Epithelial cell of prostate (primary cell): ENCODE measurements around the gene NOTCH4.
A peak's percentile ranks its signal among the peaks of the same experiment; 100 is the strongest.

Source experiments
- DNase-seq: peaks from one replicate; pipeline ENCODE4 v3.0.0-alpha.2; 2011; ENCODE audit warnings: low read depth, low spot score
- H3K27ac ChIP-seq: fragments of 450-650 bp; 2 replicates; pipeline ENCODE4 v1.5.1; 2017; ENCODE audit warnings: mild to moderate bottlenecking

Gene NOTCH4

GRCh38 chr6:32168807-32169591 is 54.9 kb downstream of the NOTCH4 start:
- DNase-seq = no peak
- no peak overlapping the region for H3K27ac ChIP-seq

GRCh38 chr6:32168350-32168749 is 55.5 kb downstream of the NOTCH4 start:
- no peak for DNase-seq
- no peak overlapping the region for H3K27ac ChIP-seq

DNA sequence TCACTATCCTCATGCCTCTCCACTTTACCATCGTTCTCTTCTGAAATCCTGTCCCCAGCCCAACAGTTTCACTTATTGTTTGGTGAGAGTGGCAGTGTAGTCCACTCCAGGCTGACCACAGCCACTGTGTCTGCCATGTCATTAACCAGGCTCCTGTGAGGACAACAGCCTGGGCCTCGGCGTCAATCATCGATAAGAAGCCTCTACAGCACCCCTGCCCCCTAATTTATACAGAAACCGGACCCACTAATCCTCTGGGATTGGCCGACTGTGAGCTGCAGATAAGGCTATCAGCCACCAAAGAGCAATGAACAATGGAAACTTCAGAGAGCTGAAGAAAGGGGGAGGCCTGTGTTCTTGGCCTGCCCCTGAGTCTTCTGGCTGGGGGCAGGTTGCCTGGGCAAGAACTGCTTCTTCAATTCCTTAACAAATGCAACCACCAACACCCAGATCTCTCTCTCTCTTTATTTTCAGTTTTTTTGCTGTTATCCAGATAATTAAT is 56.1 kb downstream of the NOTCH4 start:
- no peak for DNase-seq
- H3K27ac ChIP-seq = no peak overlapping the region

- H3K27ac ChIP-seq = no peak overlapping the region
- no peak for DNase-seq
Observed at GRCh38 chr6:32167154-32167760, 56.6 kb downstream of the NOTCH4 start.

DNA sequence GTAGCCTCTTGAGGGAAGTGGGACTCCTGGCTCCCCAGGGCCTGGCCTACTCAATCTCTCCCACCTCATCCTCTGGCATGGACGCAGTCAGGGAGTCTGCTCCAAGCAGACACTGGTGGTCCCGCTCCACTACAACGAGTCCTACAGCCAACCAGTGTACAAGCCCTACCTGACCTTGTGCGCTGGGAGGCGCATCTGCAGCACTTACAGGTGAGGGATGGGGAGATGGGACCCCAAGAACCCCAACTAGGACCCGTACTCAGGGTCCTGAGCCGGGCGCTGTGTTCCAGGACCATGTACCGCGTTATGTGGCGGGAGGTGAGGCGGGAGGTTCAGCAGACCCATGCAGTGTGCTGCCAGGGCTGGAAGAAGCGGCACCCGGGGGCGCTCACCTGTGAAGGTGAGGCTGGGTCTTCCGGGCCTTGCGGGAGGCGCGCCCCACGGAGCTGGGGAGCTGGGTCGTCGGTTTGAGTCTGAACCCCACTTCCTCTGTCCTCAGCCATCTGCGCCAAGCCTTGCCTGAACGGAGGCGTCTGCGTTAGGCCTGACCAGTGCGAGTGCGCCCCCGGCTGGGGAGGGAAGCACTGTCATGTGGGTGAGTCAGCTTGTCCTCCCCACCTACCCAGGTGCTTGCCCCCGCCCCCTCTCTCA is 57.3 kb downstream of the NOTCH4 start:
- no peak overlapping the region for H3K27ac ChIP-seq
- DNase-seq = no peak

DNA sequence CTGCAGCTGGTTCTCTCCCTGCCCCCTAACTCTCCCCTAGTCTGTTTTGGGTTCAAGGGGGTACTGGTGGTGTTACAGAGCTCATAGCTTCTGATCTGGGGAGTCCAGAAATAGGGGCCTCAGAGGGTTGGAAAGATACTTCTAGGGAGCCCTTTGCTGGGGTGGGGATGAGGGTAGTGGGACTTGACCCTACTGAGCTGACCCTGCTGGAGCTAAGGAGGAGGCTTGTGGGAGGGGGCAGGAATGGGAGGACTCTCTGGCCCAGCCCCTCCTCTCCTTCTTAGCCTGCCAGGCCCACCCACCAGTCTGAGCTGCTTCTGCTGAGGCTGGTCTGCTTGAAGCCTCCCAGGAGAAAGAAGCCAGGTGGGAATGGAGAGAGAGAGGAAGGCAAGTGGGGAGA is 59.6 kb downstream of the NOTCH4 start, which contains the start of gene EGFL8:
EGFL8 (plus strand) TSS at position 301 of the 400 bp plus-strand sequence. CDS start 1,571 bp downstream, outside the sequence.
- H3K27ac ChIP-seq = no peak within 1 kb of the TSS

GRCh38 chr6:32163559-32164258 is 60.2 kb downstream of the NOTCH4 start:
- no peak overlapping the region for H3K27ac ChIP-seq
- DNase-seq = no peak

More for the DNA sequence above, 59.6 kb downstream of the NOTCH4 start, which contains the start of gene EGFL8:
- no peak for DNase-seq

- no peak overlapping the region for H3K27ac ChIP-seq
- no peak for DNase-seq
Observed at GRCh38 chr6:32158052-32158451, 65.8 kb downstream of the NOTCH4 start.

DNA sequence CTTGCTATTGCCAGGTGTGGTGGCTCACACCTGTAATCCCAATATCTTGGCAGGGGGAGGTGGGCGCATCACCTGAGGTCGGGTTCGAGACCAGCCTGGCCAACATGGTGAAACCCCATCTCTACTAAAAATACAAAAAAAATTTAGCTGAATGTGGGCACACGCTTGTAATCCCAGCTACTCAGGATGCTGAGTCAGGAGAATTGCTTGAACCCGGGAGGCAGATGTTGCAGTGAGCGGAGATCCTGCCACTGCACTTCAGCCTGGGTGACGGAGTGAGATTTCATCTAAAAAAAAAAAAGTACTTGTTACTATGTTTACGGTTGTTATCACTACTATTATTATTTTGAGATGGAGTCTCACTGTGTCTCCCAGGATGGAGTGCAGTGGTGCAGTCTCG is 67.0 kb downstream of the NOTCH4 start:
- no peak for DNase-seq

DNA sequence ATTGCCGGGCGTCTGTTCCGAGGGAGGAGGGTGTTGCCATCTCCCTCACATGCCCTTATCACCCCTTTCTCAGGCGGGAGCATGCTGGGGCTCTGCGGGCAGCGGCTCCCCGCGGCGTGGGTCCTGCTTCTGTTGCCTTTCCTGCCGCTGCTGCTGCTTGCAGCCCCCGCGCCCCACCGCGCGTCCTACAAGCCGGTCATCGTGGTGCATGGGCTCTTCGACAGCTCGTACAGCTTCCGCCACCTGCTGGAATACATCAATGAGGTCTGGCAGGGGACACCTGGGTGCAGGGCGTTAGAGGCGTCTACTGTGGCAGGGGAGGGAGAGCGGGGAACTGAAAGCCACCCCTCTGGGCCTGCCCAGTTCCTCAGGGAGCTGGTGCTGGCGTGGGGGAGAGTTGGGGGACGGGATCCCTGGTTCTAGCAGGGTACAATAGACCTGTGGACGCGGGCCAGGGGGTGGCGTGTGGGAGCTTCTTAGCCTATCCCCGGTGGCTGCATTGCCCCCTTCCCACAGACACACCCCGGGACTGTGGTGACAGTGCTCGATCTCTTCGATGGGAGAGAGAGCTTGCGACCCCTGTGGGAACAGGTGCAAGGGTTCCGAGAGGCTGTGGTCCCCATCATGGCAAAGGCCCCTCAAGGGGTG is 69.2 kb downstream of the NOTCH4 start:
- peak overlapping the region; percentile 58 for H3K27ac ChIP-seq
- no peak for DNase-seq

More for the DNA sequence above, 67.0 kb downstream of the NOTCH4 start:
- no peak overlapping the region for H3K27ac ChIP-seq

DNA sequence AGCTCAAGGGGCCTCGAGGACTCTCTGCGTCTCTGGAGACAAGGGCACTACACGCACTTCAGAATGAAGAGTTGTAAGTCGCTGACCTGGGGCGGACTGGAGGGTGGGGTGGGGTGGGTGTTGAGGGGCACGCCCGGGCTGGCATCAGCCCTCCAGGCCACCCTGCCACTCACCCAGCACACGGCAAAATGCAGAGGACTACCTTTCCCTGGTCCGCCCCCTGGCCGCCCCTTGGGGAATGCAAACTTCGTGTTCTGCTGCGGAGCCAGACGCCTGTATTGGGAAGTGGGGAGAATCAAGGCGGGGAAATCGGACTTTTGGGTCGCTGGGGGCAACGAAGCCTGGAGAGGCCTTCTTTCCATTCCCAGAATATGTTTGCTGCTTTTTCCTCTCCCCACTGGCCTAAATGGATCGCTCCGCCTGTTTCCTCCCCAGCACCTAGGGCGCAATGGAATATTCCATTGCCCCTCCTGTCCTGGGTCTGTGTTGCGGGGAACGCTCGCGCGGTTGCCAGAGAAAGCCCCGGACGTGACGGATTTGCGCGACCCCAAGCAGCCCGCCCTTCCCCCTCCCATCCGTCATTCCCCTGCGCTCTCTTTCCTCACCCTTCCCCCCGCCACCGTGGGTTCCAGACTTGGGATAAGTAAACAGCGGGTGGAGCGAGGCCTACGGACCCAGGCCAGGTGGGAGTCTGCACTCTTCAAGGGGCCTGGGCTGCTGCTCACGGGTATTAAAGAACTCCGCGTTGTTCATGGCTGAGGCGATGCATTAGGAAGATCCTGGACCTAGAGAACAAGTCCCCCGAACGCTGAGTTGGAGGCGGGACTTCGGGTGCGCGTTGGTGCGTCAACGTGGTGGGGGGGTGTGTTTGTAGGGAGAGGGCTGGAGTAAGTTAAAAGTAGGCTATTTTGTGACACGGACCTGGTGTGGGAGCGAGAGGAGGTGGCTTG is 70.0 kb downstream of the NOTCH4 start, which contains the start of gene PPT2:
PPT2 (plus strand) TSS at position 578 of the 950 bp plus-strand sequence. CDS start 454 bp downstream, outside the sequence.
- no peak for DNase-seq
- peak within 1 kb of the TSS; percentile 58 for H3K27ac ChIP-seq

GRCh38 chr6:32152769-32153563 is 70.9 kb downstream of the NOTCH4 start:
- H3K27ac ChIP-seq = peak overlapping the region; percentile 58
- DNase-seq = no peak

DNA sequence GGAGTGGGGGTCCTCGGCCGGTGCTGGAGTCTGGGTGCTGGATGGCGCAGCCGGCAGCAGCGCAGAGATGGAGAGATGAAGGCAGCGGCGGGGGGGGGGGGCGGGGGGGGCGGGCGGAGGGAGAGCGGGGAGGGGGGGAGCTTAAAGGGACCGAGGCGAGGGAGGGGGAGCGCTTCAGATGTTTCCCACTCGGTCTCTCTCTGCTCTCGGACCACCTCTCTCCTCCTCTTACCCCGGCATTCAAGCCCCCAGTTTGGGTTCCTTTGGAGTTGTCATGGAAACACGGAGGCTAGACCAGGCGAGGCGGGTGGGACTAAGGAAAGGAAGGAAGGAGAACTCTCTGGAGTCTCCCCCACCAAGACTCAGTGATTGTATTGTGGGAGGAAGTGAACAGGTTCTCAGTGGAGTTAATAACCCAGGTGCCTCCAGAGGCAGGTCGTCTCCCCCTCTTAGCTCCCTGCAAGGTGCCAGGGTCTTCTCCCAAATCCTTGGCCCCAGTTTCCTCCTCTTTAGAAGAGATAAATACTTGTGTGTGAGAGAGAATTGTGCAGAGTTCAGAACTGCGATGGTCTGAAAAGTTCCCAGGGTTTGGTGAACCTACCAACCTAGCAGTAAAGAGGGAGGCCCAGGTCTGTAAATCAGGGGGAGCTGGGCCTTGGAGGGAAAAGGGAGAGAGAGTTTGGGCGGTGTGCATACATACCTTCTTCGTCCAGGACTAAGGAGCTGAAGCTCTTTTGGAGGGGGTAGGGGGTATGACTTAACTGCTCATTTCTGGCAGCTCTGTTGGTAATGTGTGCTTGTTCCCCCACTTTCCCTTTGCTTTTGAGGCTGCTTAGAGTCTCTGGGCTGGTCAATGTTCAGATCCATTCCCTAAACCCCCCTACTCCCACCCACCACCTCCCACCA is 71.8 kb downstream of the NOTCH4 start, which contains the start of gene PRRT1:
PRRT1 (minus strand) TSS at position 77 of the 906 bp plus-strand sequence. CDS start 112 bp downstream, outside the sequence.
- H3K27ac ChIP-seq = peak within 1 kb of the TSS; percentile 58
- no peak for DNase-seq

DNA sequence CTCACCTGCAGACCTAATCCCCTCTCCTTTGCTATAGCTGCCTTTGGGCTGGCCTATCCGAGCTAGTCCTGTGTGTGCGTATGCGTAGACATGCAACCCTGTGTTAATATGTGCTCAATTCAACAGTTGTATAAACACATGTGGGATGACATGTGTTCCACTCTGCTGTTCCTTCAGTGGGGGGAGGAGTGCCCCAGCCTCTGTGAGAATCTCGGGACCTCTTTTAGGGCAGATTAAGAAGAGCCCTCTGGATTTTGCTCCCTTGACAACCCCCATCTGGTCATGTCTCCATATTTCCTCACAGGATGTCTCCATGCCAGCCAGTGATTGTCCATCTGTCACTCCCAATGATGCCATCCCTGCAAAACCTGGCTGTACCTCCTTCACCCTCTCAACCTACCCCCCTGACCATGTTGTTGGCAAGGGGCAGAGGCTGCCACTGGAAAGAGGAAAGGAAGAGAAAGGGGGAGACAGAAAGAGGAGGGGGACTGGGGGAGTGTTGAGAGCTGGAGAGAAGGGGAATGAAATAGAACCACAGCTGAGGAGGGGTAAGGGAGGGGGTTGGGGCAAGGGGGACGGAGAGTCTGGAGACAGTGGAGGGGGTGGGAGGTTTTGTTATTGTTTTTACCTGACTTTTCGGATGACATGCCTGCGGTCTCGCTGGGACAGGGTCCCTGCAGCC is 72.5 kb downstream of the NOTCH4 start:
- no peak overlapping the region for H3K27ac ChIP-seq

GRCh38 chr6:32149932-32150870 is 73.7 kb downstream of the NOTCH4 start:
- H3K27ac ChIP-seq = no peak overlapping the region
- no peak for DNase-seq

More for the DNA sequence above, 72.5 kb downstream of the NOTCH4 start:
- DNase-seq = no peak
